H1 (cell line): ENCODE results near the gene BZW1. TPM values are rescaled to one million over a fixed set of nuclear protein-coding genes. Genes with fewer than 3 reads are reported as not detected.

ENCODE experiments used
- CTCF ChIA-PET: fragments of 300-600 bp; sonication (Branson Sonifier 250); formaldehyde crosslinking; loops from one replicate; lab custom pipeline; 2021; ENCODE audit not compliant: partially characterized antibody; lab: Charles Lee
- POLR2A ChIA-PET: fragments of 300-600 bp; sonication (Branson Sonifier 250); formaldehyde crosslinking; loops from one replicate; lab custom pipeline; 2021; ENCODE audit warnings: inconsistent platforms; ENCODE audit not compliant: partially characterized antibody; lab: Charles Lee
- DNase-seq, 2 experiments: peaks; one replicate each; pipeline versions ENCODE4 v3.0.0 to v3.0.0-alpha.2; 2010 to 2022; ENCODE audit warnings: low spot score in 2 of 2, low read depth in 1 of 2, mixed read lengths in 1 of 2
- FAIRE-seq: peaks from 2 replicates; lab custom pipeline; 2011; peaks lifted over from hg19 to GRCh38; lab: Jason Lieb, UNC
- H2AFZ ChIP-seq: 2 replicates; pipeline ENCODE4 v1.8.1; 2012; ENCODE audit warnings: low read length, inconsistent platforms
- H2AK5ac ChIP-seq: 2 replicates; pipeline ENCODE4 v1.6.1; 2013; ENCODE audit warnings: low read depth, low read length
- H2BK120ac ChIP-seq: replicated peaks from 2 replicates; pipeline ENCODE3; 2013; ENCODE audit warnings: low read depth, low read length, inconsistent platforms
- H2BK12ac ChIP-seq: 2 replicates; pipeline ENCODE4 v1.6.1; 2013; ENCODE audit warnings: low read depth, low read length
- H2BK15ac ChIP-seq: 2 replicates; pipeline ENCODE4 v1.6.1; 2013; ENCODE audit warnings: low read length
- H2BK20ac ChIP-seq: 2 replicates; pipeline ENCODE4 v1.6.1; 2013; ENCODE audit warnings: low read length
- H2BK5ac ChIP-seq: 2 replicates; pipeline ENCODE4 v1.6.1; 2013; ENCODE audit warnings: low read depth, low read length
- H3K14ac ChIP-seq: 2 replicates; pipeline ENCODE4 v1.6.1; 2013; ENCODE audit warnings: inconsistent platforms; ENCODE audit not compliant: insufficient read length
- H3K18ac ChIP-seq: 2 replicates; pipeline ENCODE4 v1.6.1; 2013; ENCODE audit warnings: low read length; ENCODE audit errors: extremely low read depth
- H3K23ac ChIP-seq: 2 replicates; pipeline ENCODE4 v1.6.1; 2013; ENCODE audit warnings: inconsistent platforms; ENCODE audit not compliant: insufficient read length
- H3K23me2 ChIP-seq: 2 replicates; pipeline ENCODE4 v1.6.1; 2013; ENCODE audit warnings: low read depth, low read length
- H3K27ac ChIP-seq: 2 replicates; pipeline ENCODE4 v1.6.1; 2011; ENCODE audit warnings: low read depth, low read length, inconsistent platforms
- H3K27me3 ChIP-seq, 4 experiments: replicated peaks in 1 of 4; 1 replicate in 1 of 4; 2 replicates in 3 of 4; pipeline versions ENCODE4 v1.6.1 to v1.8.1; 2011 to 2013; ENCODE audit warnings: low read length in 3 of 4, mild to moderate bottlenecking in 3 of 4, inconsistent platforms in 2 of 4, mixed read lengths in 2 of 4, moderate library complexity in 1 of 4; ENCODE audit not compliant: control insufficient read depth in 3 of 4, insufficient read depth in 3 of 4; ENCODE audit errors: extremely low read depth in 1 of 4
- H3K36me3 ChIP-seq, 4 experiments: 2 replicates each; pipeline versions ENCODE4 v1.6.1 to v1.8.1; 2011 to 2013; ENCODE audit warnings: mild to moderate bottlenecking in 4 of 4, low read length in 3 of 4, moderate library complexity in 2 of 4, control low read depth in 1 of 4, inconsistent platforms in 1 of 4; ENCODE audit not compliant: insufficient read depth in 4 of 4, control insufficient read depth in 2 of 4
- H3K4ac ChIP-seq: replicated peaks from 2 replicates; pipeline ENCODE3; 2013; ENCODE audit warnings: low read length, low read depth, mixed read lengths, inconsistent platforms; ENCODE audit not compliant: insufficient read length
- H3K4me1 ChIP-seq, 4 experiments: replicated peaks in 1 of 4; 1 replicate in 1 of 4; 2 replicates in 3 of 4; pipeline versions ENCODE4 v1.6.1 to v1.8.1; 2011 to 2013; ENCODE audit warnings: low read length in 3 of 4, inconsistent platforms in 2 of 4, mixed read lengths in 1 of 4; ENCODE audit not compliant: insufficient read depth in 4 of 4, control insufficient read depth in 3 of 4
- H3K4me2 ChIP-seq, 2 experiments: 2 replicates each; pipeline versions ENCODE4 v1.6.1 to v1.8.1; 2011 to 2013; ENCODE audit warnings: low read depth in 2 of 2, low read length in 2 of 2, control low read depth in 1 of 2, inconsistent platforms in 1 of 2, mild to moderate bottlenecking in 1 of 2; ENCODE audit not compliant: insufficient read depth in 1 of 2
- H3K4me3 ChIP-seq, 4 experiments: fragments of 200-600, 300-600 bp in 1 of 4; sonication (generic), shearing (Covaris generic), sonication (Bioruptor Twin) in 1 of 4; 2 replicates each; pipeline versions ENCODE4 v1.5.1 to v1.8.1; 2011 to 2016; ENCODE audit warnings: low read length in 4 of 4, low read depth in 3 of 4, control low read depth in 2 of 4, inconsistent platforms in 2 of 4, mild to moderate bottlenecking in 2 of 4, mixed read lengths in 1 of 4, moderate library complexity in 1 of 4; ENCODE audit not compliant: insufficient read depth in 2 of 4; ENCODE audit errors: extremely low read depth in 1 of 4
- H3K56ac ChIP-seq: replicated peaks from 2 replicates; pipeline ENCODE3; 2013; ENCODE audit warnings: low read depth, mild to moderate bottlenecking, mixed read lengths, low read length, inconsistent platforms; ENCODE audit not compliant: insufficient read length
- H3K79me1 ChIP-seq: 2 replicates; pipeline ENCODE4 v1.6.1; 2013; ENCODE audit warnings: low read depth, low read length, control low read depth
- H3K79me2 ChIP-seq, 2 experiments: 2 replicates each; pipeline versions ENCODE4 v1.6.1 to v1.8.1; 2012 to 2013; ENCODE audit warnings: low read length in 2 of 2, mild to moderate bottlenecking in 2 of 2, inconsistent platforms in 1 of 2; ENCODE audit not compliant: insufficient read depth in 2 of 2, control insufficient read depth in 1 of 2
- H3K9ac ChIP-seq, 4 experiments: replicated peaks in 1 of 4; 1 replicate in 1 of 4; 2 replicates in 3 of 4; pipeline versions ENCODE4 v1.6.1 to v1.8.1; 2011 to 2013; ENCODE audit warnings: low read depth in 3 of 4, low read length in 3 of 4, control low read depth in 2 of 4, mild to moderate bottlenecking in 2 of 4, moderate library complexity in 2 of 4, inconsistent platforms in 1 of 4; ENCODE audit errors: extremely low read depth in 1 of 4
- H3K9me3 ChIP-seq, 2 experiments: 2 replicates each; pipeline versions ENCODE4 v1.6.1 to v1.8.1; 2012 to 2013; ENCODE audit warnings: mild to moderate bottlenecking in 2 of 2, moderate library complexity in 2 of 2, control low read depth in 1 of 2, inconsistent platforms in 1 of 2, low read depth in 1 of 2, low read length in 1 of 2, mixed read lengths in 1 of 2; ENCODE audit not compliant: insufficient read depth in 2 of 2
- H4K20me1 ChIP-seq, 2 experiments: replicated peaks in 1 of 2; 2 replicates each; pipeline versions ENCODE3 to v1.8.1; 2011 to 2013; ENCODE audit warnings: inconsistent platforms in 2 of 2, low read length in 2 of 2, mild to moderate bottlenecking in 1 of 2; ENCODE audit not compliant: insufficient read depth in 2 of 2, control insufficient read depth in 1 of 2
- H4K5ac ChIP-seq: 2 replicates; pipeline ENCODE4 v1.6.1; 2013; ENCODE audit warnings: low read length, low read depth, mixed read lengths, inconsistent platforms; ENCODE audit not compliant: insufficient read length
- H4K8ac ChIP-seq: 2 replicates; pipeline ENCODE4 v1.8.0; 2013; ENCODE audit warnings: mild to moderate bottlenecking, moderate library complexity, low read length, inconsistent platforms; ENCODE audit not compliant: insufficient read depth; ENCODE audit errors: extremely low read depth
- H4K91ac ChIP-seq: replicated peaks from 2 replicates; pipeline ENCODE3; 2013; ENCODE audit warnings: low read length, mixed read lengths, inconsistent platforms; ENCODE audit not compliant: insufficient read length
- POLR2A ChIP-seq, 2 experiments: IDR thresholded peaks; 1 replicate in 1 of 2; 2 replicates in 1 of 2; pipeline ENCODE4 v1.6.1; 2011; ENCODE audit warnings: low read depth in 2 of 2, low read length in 2 of 2, mild to moderate bottlenecking in 2 of 2; ENCODE audit errors: control extremely low read depth in 1 of 2
- RBBP5 ChIP-seq: IDR thresholded peaks from 2 replicates; pipeline ENCODE4 v1.7.1; 2012; ENCODE audit warnings: low read depth, mild to moderate bottlenecking, inconsistent platforms, low read length, moderate library complexity, borderline replicate concordance
- WGBS, 2 experiments: shearing (Covaris generic) in 1 of 2; methylation state at CpG; one replicate each; pipeline versions ENCODE4 v1.1.6 to v1.1.7; 2013 to 2015; ENCODE audit warnings: low lambda C conversion rate in 2 of 2, mixed read lengths in 2 of 2, inconsistent platforms in 1 of 2, low coverage in 1 of 2, missing lambda C conversion rate in 1 of 2; ENCODE audit not compliant: insufficient replicate concordance in 2 of 2, insufficient coverage in 1 of 2, insufficient read length in 1 of 2; ENCODE audit errors: extremely low coverage in 1 of 2, missing lambda C conversion rate in 1 of 2; 5-methylcytosine and 5-hydroxymethylcytosine counted together
- polyA plus RNA-seq, 7 experiments: library from polyadenylated mRNA; depleted of rRNA in 3 of 7; stranded (reverse) in 5 of 7; unstranded in 2 of 7; fragments of >200 nt in 5 of 7; fragments of 200-250 nt in 2 of 7; gene quantifications; 1 replicate in 5 of 7; 2 replicates in 1 of 7; 4 replicates in 1 of 7; pipeline versions ENCODE4 v1.2.1 to v1.2.3, GENCODE V29; 2011 to 2013; ENCODE audit warnings: missing spikeins in 2 of 7, mixed read lengths in 2 of 7
- total RNA-seq: library from RNA; stranded (reverse); fragmentation: NEBNext Ultra II Directional; extraction: Animal tissue kit (Norgen Biotek cat#: 25700); gene quantifications from 2 replicates; pipeline ENCODE4 v1.2.1, GENCODE V29; 2021

The BZW1 gene
- total and polyA plus RNA-seq, 2 of the 8 experiments (the other 6 are each of a cell fraction or from before 2014, with no cell fraction given), result 152 to 335 TPM

GRCh38 chr2:200860092-200860795 lies 48.5 kb downstream of the BZW1 start:
- H2BK5ac ChIP-seq, result no peak overlapping the region
- no peak for DNase-seq
- TF ChIP-seq RBBP5 (no peak), POLR2A (IDR thresholded peaks at IDR 0.05; ENCODE audit: control extremely low read depth in 1 of 2, low read depth in 2 of 2, low read length in 2 of 2) (0 out of 3 replicates have a peak, but pooled peaks of 1 of the 2 experiments have one; percentile 8)
- TF ChIP-seq, all 59 proteins: peak for 1
- H4K5ac ChIP-seq, result no peak overlapping the region
- no peaks in the 10 kb centered on the region; the same call in 1 of the 2 replicates for H3K79me1 ChIP-seq
- no peak overlapping the region for H4K91ac ChIP-seq
- no peak overlapping the region for H3K27ac ChIP-seq
- POLR2A ChIA-PET, result interaction anchor here (0.9 to 1.9 kb wide), 2 partner anchors 11 to 16 kb away, joined by 5 to 7 read pairs; no protein-coding TSS in a partner anchor
- H4K8ac ChIP-seq, result peak overlapping the region; percentile 68; the same call in 1 of the 2 replicates
- peaks cover 8 to 62% (median 42%) of the 10 kb centered on the region in 4 experiments for H3K36me3 ChIP-seq
- H3K4ac ChIP-seq, result no peak overlapping the region
- peaks cover 0 to 4% of the 10 kb centered on the region in 2 experiments for H4K20me1 ChIP-seq
- H2BK15ac ChIP-seq, result no peak overlapping the region
- no peak overlapping the region for H2AK5ac ChIP-seq
- no peaks in the 10 kb centered on the region for H3K9me3 ChIP-seq
- H3K23me2 ChIP-seq, result peaks cover 6% of the 10 kb centered on the region; the same call in 1 of the 2 replicates
- CTCF ChIA-PET, result interaction anchor here (1.7 kb wide), 1 partner anchor 11 kb away, joined by 4 read pairs; no protein-coding TSS in a partner anchor
- no peak overlapping the region for H2AFZ ChIP-seq
- 87% methylated on average over 12 of the region's 12 CpGs; no CpG with 5 or more reads in 1 of the 2 experiments for WGBS, 2 experiments
- no peak overlapping the region for H3K4me3 ChIP-seq
- H3K18ac ChIP-seq, result no peak overlapping the region
- no peak for FAIRE-seq
- no peak overlapping the region for H2BK12ac ChIP-seq
- H3K27me3 ChIP-seq, result no peaks in the 10 kb centered on the region; a peak in 1 of 7 replicates
- H3K9ac ChIP-seq, result no peak overlapping the region
- H3K14ac ChIP-seq, result no peak overlapping the region
- no peak overlapping the region for H2BK20ac ChIP-seq
- no peak overlapping the region for H3K4me2 ChIP-seq
- no peak overlapping the region for H2BK120ac ChIP-seq
- H3K4me1 ChIP-seq, result peaks cover 0 to 5% (median 0%) of the 10 kb centered on the region in 4 experiments; a peak in 1 of 7 replicates
- no peak overlapping the region for H3K23ac ChIP-seq
- peaks cover 21 to 49% of the 10 kb centered on the region in 2 experiments for H3K79me2 ChIP-seq
- no peak overlapping the region for H3K56ac ChIP-seq
